Retinal pigment epithelial cell (primary cell): ENCODE results near the gene ADAMTSL3.
"Not testable (repeated sequence)": the region's sequence is repeated elsewhere in the genome, so short reads cannot be mapped to it uniquely, and the experiment has no call there.

Experiments used
- DNase-seq: peaks from one replicate; pipeline ENCODE4 v3.0.0-alpha.2; 2010; ENCODE audit warnings: low read depth
- H3K4me3 ChIP-seq: 2 replicates; pipeline ENCODE4 v1.5.1; 2011; ENCODE audit warnings: mild to moderate bottlenecking, low read length, control low read depth, moderate library complexity
- TF ChIP-seq, protein P1 (sequence below): conservative IDR thresholded peaks from 2 replicates; pipeline ENCODE4 v1.5.1; 2011; ENCODE audit warnings: low read depth, low read length, control low read depth, inconsistent platforms

The ADAMTSL3 gene

DNA sequence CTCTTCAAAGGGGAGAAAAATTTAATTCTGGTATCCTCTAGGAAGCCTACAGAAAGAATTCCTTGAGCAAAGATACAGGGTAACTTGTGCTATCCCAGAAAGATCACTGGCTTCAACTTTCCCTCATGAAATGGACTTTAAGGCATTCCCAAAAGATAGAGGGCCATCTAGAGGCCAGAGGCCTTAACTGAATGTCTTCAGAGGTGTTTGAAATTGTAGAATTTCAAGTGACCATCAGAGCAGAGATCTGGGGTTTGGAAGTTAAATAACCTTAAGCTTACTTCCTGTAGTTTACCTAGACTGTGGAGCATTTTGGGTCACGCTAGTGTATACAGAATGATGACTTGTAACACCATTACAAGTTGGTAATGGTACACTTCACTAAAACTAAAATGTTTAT lies 400.6 kb downstream of the ADAMTSL3 start:
- TF ChIP-seq, protein P1, sequence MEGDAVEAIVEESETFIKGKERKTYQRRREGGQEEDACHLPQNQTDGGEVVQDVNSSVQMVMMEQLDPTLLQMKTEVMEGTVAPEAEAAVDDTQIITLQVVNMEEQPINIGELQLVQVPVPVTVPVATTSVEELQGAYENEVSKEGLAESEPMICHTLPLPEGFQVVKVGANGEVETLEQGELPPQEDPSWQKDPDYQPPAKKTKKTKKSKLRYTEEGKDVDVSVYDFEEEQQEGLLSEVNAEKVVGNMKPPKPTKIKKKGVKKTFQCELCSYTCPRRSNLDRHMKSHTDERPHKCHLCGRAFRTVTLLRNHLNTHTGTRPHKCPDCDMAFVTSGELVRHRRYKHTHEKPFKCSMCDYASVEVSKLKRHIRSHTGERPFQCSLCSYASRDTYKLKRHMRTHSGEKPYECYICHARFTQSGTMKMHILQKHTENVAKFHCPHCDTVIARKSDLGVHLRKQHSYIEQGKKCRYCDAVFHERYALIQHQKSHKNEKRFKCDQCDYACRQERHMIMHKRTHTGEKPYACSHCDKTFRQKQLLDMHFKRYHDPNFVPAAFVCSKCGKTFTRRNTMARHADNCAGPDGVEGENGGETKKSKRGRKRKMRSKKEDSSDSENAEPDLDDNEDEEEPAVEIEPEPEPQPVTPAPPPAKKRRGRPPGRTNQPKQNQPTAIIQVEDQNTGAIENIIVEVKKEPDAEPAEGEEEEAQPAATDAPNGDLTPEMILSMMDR, result peak; percentile 16
- not testable (repeated sequence) for DNase-seq, H3K4me3 ChIP-seq

DNA sequence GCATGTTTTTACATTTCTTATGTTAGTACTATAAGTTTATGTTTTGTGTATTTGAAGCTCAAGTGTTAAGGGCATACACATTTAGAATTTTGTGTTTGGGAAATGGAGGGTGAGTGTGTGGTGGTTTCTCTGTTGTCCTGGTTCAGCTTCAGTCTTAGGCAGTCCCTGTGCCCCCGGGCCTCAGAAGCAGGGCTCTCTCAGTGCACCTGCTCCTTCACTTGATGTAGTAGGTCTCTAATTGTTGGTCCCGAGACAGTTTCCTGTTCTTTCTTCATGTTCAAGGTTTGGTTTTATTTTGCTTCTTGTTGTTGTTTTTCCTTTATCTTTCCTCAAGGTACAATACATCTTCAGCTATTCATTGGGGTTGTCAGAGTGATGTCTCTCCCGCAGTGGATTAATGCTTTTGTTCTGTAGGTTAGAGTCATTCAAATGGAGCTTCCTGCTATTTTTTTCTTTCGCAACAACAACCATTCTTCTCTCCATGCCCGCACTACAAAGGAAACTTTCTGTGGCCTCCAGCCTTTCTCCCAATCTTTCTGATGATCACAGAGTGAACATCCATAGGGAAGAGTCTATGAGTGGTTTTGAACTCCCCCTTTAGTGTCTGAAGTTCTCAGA lies 403.9 kb downstream of the ADAMTSL3 start:
- no peak overlapping the region for H3K4me3 ChIP-seq
- TF ChIP-seq, protein P1, result no peak
- DNase-seq, result no peak

DNA sequence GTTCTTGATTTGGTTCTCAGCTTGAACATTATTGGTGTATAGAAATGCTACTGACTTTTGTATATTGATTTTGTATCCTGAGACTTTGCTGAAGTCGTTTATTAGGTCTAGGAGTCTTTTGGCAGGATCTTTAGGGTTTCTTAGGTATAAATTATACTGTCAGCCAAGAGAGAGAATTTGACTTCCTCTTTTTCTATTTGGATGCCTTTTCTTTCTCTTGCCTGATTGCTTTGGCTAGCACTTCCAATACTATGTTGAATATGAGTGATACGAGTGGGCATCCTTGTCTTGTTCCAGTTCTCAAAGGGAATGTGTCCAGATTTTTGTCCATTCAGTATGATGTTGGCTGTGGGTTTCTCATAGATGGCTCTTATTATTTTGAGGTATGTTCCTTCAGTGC lies 409.8 kb downstream of the ADAMTSL3 start:
- not testable (repeated sequence) for DNase-seq, H3K4me3 ChIP-seq

DNA sequence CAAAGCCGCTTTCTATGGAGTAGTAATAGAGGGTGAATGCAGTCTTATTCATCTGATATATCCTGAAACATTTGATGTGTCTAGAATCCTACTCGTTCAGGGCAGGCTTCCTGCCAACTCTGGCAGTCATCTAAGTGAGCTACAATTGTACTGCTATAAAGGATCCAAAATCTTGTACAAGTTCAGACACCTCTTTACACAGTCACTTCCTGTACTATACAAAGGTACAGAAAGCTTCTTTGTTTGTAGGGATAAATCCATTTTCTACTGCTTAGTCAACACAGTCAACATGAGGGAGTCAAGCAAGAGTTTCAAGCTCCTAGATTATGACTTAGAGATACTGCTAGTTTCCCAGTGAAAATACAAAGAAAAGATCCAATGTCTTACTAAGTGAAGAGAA lies 414.8 kb downstream of the ADAMTSL3 start:
- DNase-seq, H3K4me3 ChIP-seq: not testable (repeated sequence)

DNA sequence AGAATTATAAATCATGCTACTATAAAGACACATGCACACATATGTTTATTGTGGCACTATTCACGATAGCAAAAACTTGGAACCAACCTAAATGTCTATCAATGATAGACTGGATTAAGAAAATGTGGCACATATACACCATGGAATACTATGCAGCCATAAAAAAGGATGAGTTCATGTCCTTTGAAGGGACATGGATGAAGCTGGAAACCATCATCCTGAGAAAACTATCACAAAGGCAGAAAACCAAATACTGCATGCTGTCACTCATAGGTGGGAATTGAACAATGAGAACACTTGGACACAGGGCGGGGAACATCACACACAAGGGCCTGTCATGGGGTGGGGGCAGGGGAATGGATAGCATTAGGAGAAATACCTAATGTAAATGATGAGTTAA lies 424.1 kb downstream of the ADAMTSL3 start:
- DNase-seq, H3K4me3 ChIP-seq: not testable (repeated sequence)

DNA sequence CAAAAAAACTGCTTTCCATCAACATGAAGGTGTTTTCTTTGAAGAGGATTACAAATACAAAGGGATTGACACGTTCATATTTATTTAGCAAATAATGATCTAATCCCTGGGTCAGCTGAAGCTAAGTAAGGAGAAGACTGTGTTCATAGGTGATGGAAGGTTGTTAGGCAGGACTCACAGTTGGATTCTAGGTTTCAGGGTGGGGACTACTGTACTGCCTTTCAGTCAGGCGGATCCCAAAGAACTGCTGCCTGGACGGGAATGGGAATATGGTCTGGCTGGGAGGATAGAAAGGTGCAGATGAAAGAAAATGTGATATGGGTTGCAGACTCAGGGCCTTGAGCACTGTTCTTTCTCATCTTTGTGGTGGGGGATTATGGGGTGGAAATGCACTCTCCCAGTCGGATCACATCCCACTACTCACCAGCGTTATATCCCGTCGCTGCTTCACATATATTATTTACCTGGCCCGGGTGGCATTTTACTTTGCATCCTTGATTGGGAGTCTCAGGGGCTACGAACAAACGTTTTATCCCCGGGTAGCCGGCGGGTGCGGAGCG lies 425.5 kb downstream of the ADAMTSL3 start:
- DNase-seq, result not testable (repeated sequence)
- H3K4me3 ChIP-seq, result peak overlapping the region; percentile 67

DNA sequence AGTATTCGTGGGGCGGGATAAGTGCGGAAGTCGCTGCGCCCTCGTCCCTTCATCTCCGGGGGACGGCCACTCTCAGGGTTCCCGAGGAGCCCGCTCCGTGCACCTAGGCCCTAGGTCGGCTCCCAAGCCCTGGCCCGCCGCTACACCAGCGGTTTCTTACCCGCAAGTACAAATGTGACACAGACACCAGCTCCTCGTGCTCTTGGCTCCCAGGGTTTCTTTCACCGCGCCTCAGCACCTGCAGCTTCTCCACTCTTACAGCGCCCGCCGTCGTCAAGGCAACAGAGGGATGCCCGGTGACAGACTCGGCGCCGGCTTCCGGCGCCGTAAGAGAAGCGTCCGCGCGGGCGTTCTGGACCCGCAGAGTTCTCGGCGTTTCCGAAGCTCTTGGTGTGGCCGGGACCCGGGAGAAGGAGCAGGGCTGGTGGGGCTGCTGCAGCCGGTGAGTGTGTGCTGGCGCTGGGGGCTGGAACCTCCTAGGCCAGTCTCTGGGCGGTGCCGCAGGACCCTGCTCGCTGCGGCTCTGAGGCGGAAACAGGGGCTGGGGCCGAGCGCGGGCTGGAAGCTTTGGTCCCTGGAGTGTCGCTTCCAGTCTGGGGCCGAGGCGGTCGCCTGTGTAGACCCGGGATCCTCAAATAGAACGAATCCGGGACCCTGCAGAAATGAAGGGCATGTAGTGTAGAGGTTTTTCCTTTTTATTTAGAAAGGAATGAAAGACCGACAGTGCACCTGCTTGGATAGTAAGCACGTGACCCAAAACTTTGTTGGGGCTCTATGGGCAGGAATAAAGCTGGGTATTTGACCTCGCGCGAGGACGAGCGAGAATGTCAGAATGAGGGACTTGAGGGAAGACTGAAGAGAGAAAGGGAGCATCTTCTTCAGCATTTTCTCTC lies 426.2 kb downstream of the ADAMTSL3 start:
- TF ChIP-seq, protein P1, result no peak
- no peak for DNase-seq
- H3K4me3 ChIP-seq, result peak overlapping the region; percentile 67

DNA sequence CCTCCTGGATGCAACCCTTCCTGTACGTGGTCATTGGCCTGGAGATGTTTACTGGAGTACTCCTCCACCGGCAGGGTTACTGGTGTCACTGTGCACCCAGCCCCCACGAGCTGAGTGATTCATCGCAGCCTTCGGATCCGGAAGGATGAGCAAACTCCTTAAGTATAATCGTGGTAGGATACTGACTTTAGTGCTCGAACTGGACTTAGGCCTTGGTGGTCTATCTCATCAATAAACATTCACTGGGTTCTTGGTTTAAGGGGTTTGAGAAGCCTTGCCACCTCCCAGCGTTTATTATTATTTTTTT lies 426.8 kb downstream of the ADAMTSL3 start:
- peak overlapping the region; percentile 67 for H3K4me3 ChIP-seq
- not testable (repeated sequence) for DNase-seq

DNA sequence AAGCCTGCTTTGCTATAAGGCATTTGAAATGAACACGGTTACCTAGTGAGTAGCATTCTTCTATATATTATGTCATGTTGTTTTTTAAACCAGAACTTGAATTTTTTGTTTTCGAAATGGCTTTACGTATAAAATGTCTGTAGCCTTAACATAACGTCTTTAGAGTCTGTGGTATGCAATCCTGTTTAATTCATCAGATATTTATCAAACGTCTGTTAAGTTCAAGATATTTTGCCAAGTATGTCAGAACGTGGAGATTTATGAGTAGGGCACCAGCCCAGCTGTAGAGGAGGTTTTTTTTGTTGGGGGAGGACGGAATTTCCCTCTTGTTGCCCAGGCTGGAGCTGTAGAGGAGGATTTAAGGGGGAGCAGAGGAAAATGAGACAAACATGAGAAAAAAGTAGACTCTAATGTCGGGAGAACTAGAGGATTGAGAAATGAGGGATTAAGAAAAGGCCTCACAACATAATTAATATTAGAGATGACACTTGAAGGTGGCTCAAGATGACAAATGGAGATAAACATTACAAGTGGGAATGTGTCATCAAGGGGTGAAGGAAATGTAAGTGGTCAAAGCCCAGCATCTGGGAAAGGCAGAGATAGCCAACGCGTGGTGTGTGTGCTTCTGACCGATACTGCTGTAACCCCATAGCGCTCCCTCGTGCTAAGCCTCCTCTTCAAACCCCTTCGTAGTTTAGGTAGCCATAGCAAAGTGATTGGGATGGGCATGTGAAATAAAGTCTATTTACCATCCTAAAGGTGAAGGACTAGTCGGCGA lies 427.7 kb downstream of the ADAMTSL3 start:
- no peak for DNase-seq
- no peak overlapping the region for H3K4me3 ChIP-seq
- TF ChIP-seq, protein P1, result no peak
